HEK293 (cell line): Measurements from ENCODE around the gene ZSCAN20.
A peak's percentile ranks its signal among the peaks of the same experiment; 100 is the strongest.

Experiments used
- GLIS1 ChIP-seq: fragments of 450-650 bp; formaldehyde crosslinking; IDR thresholded peaks from 2 replicates; pipeline ENCODE4 v1.5.1; 2016; ENCODE audit warnings: missing biosample characterization, missing genetic modification characterization
- IKZF3 ChIP-seq: fragments of 450-650 bp; IDR thresholded peaks from 2 replicates; pipeline ENCODE4 v1.5.0; 2018; ENCODE audit warnings: missing biosample characterization, mild to moderate bottlenecking, missing genetic modification characterization, moderate library complexity
- KLF17 ChIP-seq: fragments of 450-650 bp; formaldehyde crosslinking; IDR thresholded peaks from 2 replicates; pipeline ENCODE4 v1.5.1; 2016; ENCODE audit warnings: missing biosample characterization, missing genetic modification characterization
- RBAK ChIP-seq: fragments of 450-650 bp; formaldehyde crosslinking; IDR thresholded peaks from 2 replicates; pipeline ENCODE4 v1.5.1; 2016; ENCODE audit warnings: missing biosample characterization, missing genetic modification characterization
- REPIN1 ChIP-seq: fragments of 450-650 bp; formaldehyde crosslinking; IDR thresholded peaks from 2 replicates; pipeline ENCODE4 v1.5.1; 2017; ENCODE audit warnings: missing biosample characterization, missing genetic modification characterization, low read depth
- SCRT1 ChIP-seq: fragments of 450-650 bp; formaldehyde crosslinking; IDR thresholded peaks from 2 replicates; pipeline ENCODE4 v1.5.1; 2016; ENCODE audit warnings: missing biosample characterization, missing genetic modification characterization, borderline replicate concordance
- SCRT2 ChIP-seq: fragments of 450-650 bp; formaldehyde crosslinking; IDR thresholded peaks from 2 replicates; pipeline ENCODE4 v1.5.1; 2016; ENCODE audit warnings: missing biosample characterization, missing genetic modification characterization
- ZBTB26 ChIP-seq: fragments of 450-650 bp; formaldehyde crosslinking; optimal IDR thresholded peaks from 2 replicates; pipeline ENCODE3; 2016; ENCODE audit warnings: missing biosample characterization, mild to moderate bottlenecking, missing genetic modification characterization
- ZBTB48 ChIP-seq: fragments of 450-650 bp; formaldehyde crosslinking; IDR thresholded peaks from 2 replicates; pipeline ENCODE4 v1.5.1; 2016; ENCODE audit warnings: missing biosample characterization, missing genetic modification characterization
- ZNF146 ChIP-seq: fragments of 450-650 bp; formaldehyde crosslinking; IDR thresholded peaks from 2 replicates; pipeline ENCODE4 v1.5.1; 2016; ENCODE audit warnings: missing biosample characterization, missing genetic modification characterization
- ZNF248 ChIP-seq: fragments of 450-650 bp; formaldehyde crosslinking; IDR thresholded peaks from 2 replicates; pipeline ENCODE4 v1.5.1; 2017; ENCODE audit warnings: missing biosample characterization, missing genetic modification characterization
- ZNF280D ChIP-seq: fragments of 450-650 bp; formaldehyde crosslinking; IDR thresholded peaks from 2 replicates; pipeline ENCODE4 v1.5.1; 2016; ENCODE audit warnings: missing biosample characterization, missing genetic modification characterization
- ZNF324 ChIP-seq: fragments of 450-650 bp; formaldehyde crosslinking; IDR thresholded peaks from 2 replicates; pipeline ENCODE4 v1.5.1; 2016; ENCODE audit warnings: missing biosample characterization, missing genetic modification characterization
- ZNF341 ChIP-seq: fragments of 450-650 bp; formaldehyde crosslinking; IDR thresholded peaks from 2 replicates; pipeline ENCODE4; 2016; ENCODE audit warnings: low read depth, missing biosample characterization, missing genetic modification characterization
- ZNF354C ChIP-seq: fragments of 450-650 bp; formaldehyde crosslinking; IDR thresholded peaks from 2 replicates; pipeline ENCODE4 v1.5.1; 2016; ENCODE audit warnings: missing biosample characterization, missing genetic modification characterization, low read depth, borderline replicate concordance
- ZNF37A ChIP-seq: fragments of 450-650 bp; IDR thresholded peaks from 2 replicates; pipeline ENCODE4 v1.5.1; 2018; ENCODE audit warnings: missing biosample characterization, missing genetic modification characterization
- ZNF391 ChIP-seq: fragments of 450-650 bp; formaldehyde crosslinking; IDR thresholded peaks from 2 replicates; pipeline ENCODE4 v1.5.1; 2016; ENCODE audit warnings: low read depth, missing biosample characterization, missing genetic modification characterization, borderline replicate concordance
- ZNF514 ChIP-seq: fragments of 450-650 bp; formaldehyde crosslinking; IDR thresholded peaks from 2 replicates; pipeline ENCODE4 v1.5.1; 2016; ENCODE audit warnings: missing biosample characterization, missing genetic modification characterization
- ZNF529 ChIP-seq: fragments of 450-650 bp; formaldehyde crosslinking; IDR thresholded peaks from 2 replicates; pipeline ENCODE4 v1.5.1; 2017; ENCODE audit warnings: missing genetic modification characterization, missing biosample characterization; ENCODE audit not compliant: insufficient replicate concordance
- ZNF610 ChIP-seq: fragments of 450-650 bp; formaldehyde crosslinking; IDR thresholded peaks from 2 replicates; pipeline ENCODE4 v1.5.1; 2016; ENCODE audit warnings: missing biosample characterization, missing genetic modification characterization, borderline replicate concordance
- ZNF623 ChIP-seq: fragments of 450-650 bp; formaldehyde crosslinking; IDR thresholded peaks from 2 replicates; pipeline ENCODE4 v1.5.1; 2016; ENCODE audit warnings: missing biosample characterization, missing genetic modification characterization
- ZNF624 ChIP-seq: fragments of 450-650 bp; formaldehyde crosslinking; IDR thresholded peaks from 2 replicates; pipeline ENCODE4 v1.5.1; 2017; ENCODE audit warnings: missing biosample characterization, missing genetic modification characterization
- ZNF626 ChIP-seq: fragments of 450-650 bp; sonication (Bioruptor Pico); formaldehyde crosslinking; IDR thresholded peaks from 2 replicates; pipeline ENCODE4 v1.5.1; 2018; ENCODE audit warnings: missing biosample characterization, missing genetic modification characterization, inconsistent platforms
- ZNF677 ChIP-seq: fragments of 450-650 bp; IDR thresholded peaks from 2 replicates; pipeline ENCODE4 v1.5.0; 2018; ENCODE audit warnings: missing biosample characterization, mild to moderate bottlenecking, missing genetic modification characterization, moderate library complexity
- ZNF776 ChIP-seq: fragments of 450-650 bp; formaldehyde crosslinking; IDR thresholded peaks from 2 replicates; pipeline ENCODE4 v1.5.0; 2017; ENCODE audit warnings: missing biosample characterization, missing genetic modification characterization, borderline replicate concordance
- ZNF785 ChIP-seq: fragments of 450-650 bp; formaldehyde crosslinking; IDR thresholded peaks from 2 replicates; pipeline ENCODE4 v1.5.1; 2016; ENCODE audit warnings: missing biosample characterization, missing genetic modification characterization
- TF ChIP-seq, protein P1 (sequence below): fragments of 450-650 bp; formaldehyde crosslinking; conservative IDR thresholded peaks from 2 replicates; pipeline ENCODE4 v1.5.1; 2016; ENCODE audit warnings: low read depth, missing biosample characterization, missing genetic modification characterization
- TF ChIP-seq, protein P2 (sequence below): fragments of 450-650 bp; formaldehyde crosslinking; IDR thresholded peaks from 2 replicates; pipeline ENCODE4 v1.5.1; 2016; ENCODE audit warnings: missing biosample characterization, missing genetic modification characterization

ZSCAN20 gene

GRCh38 chr1:33472269-33472980, at the start of gene ZSCAN20 (continued):
- TF ChIP-seq ZNF280D (no peak), ZNF37A (tag by site-specific recombination) (no peak), KLF17 (tag by site-specific recombination) (peak; percentile 64), ZNF354C (tag by site-specific recombination) (no peak), REPIN1 (tag by site-specific recombination) (no peak), ZBTB48 (tag by site-specific recombination) (peak; percentile 61), ZNF624 (tag by site-specific recombination) (no peak), ZBTB26 (tag by site-specific recombination) (peak; percentile 49), ZNF146 (peak; percentile 9; the same call in 1 of the 2 replicates), SCRT2 (tag by site-specific recombination) (peak; percentile 93), ZNF785 (peak; percentile 72; the same call in 1 of the 2 replicates), ZNF626 (tag by site-specific recombination) (no peak), ZNF248 (no peak), GLIS1 (peak; percentile 57), ZNF341 (no peak), ZNF776 (tag by site-specific recombination) (no peak), IKZF3 (no peak), RBAK (tag by site-specific recombination) (no peak), ZNF529 (no peak), SCRT1 (peak; percentile 86), ZNF623 (tag by site-specific recombination) (no peak), ZNF324 (tag by site-specific recombination) (peak; percentile 39; the same call in 1 of the 2 replicates), ZNF391 (peak; percentile 72; the same call in 1 of the 2 replicates), ZNF677 (no peak), ZNF610 (peak; percentile 72; the same call in 1 of the 2 replicates), ZNF514 (tag by site-specific recombination) (no peak)
- TF ChIP-seq, protein P1, sequence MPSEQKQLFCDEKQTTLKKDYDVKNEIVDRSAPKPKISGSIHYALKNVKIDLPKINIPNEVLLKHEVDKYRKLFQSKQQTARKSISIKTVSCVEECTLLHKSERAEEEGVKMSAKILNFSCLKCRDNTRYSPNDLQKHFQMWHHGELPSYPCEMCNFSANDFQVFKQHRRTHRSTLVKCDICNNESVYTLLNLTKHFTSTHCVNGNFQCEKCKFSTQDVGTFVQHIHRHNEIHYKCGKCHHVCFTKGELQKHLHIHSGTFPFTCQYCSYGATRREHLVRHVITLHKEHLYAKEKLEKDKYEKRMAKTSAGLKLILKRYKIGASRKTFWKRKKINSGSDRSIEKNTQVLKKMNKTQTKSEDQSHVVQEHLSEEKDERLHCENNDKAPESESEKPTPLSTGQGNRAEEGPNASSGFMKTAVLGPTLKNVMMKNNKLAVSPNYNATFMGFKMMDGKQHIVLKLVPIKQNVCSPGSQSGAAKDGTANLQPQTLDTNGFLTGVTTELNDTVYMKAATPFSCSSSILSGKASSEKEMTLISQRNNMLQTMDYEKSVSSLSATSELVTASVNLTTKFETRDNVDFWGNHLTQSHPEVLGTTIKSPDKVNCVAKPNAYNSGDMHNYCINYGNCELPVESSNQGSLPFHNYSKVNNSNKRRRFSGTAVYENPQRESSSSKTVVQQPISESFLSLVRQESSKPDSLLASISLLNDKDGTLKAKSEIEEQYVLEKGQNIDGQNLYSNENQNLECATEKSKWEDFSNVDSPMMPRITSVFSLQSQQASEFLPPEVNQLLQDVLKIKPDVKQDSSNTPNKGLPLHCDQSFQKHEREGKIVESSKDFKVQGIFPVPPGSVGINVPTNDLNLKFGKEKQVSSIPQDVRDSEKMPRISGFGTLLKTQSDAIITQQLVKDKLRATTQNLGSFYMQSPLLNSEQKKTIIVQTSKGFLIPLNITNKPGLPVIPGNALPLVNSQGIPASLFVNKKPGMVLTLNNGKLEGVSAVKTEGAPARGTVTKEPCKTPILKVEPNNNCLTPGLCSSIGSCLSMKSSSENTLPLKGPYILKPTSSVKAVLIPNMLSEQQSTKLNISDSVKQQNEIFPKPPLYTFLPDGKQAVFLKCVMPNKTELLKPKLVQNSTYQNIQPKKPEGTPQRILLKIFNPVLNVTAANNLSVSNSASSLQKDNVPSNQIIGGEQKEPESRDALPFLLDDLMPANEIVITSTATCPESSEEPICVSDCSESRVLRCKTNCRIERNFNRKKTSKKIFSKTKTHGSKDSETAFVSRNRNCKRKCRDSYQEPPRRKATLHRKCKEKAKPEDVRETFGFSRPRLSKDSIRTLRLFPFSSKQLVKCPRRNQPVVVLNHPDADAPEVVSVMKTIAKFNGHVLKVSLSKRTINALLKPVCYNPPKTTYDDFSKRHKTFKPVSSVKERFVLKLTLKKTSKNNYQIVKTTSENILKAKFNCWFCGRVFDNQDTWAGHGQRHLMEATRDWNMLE (tag by site-specific recombination) = peak; percentile 75
- TF ChIP-seq, protein P2, sequence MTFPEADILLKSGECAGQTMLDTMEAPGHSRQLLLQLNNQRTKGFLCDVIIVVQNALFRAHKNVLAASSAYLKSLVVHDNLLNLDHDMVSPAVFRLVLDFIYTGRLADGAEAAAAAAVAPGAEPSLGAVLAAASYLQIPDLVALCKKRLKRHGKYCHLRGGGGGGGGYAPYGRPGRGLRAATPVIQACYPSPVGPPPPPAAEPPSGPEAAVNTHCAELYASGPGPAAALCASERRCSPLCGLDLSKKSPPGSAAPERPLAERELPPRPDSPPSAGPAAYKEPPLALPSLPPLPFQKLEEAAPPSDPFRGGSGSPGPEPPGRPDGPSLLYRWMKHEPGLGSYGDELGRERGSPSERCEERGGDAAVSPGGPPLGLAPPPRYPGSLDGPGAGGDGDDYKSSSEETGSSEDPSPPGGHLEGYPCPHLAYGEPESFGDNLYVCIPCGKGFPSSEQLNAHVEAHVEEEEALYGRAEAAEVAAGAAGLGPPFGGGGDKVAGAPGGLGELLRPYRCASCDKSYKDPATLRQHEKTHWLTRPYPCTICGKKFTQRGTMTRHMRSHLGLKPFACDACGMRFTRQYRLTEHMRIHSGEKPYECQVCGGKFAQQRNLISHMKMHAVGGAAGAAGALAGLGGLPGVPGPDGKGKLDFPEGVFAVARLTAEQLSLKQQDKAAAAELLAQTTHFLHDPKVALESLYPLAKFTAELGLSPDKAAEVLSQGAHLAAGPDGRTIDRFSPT (tag by site-specific recombination) = peak; percentile 79
